Activated CD8-positive, alpha-beta memory T cell treated with anti-CD3 and anti-CD28 coated beads, Interleukin-2, amount 50 U/mL, for 4 hours (primary cell): ENCODE results near the gene TLR7.

ENCODE experiments used
- DNase-seq: peaks from one replicate; pipeline ENCODE4 v3.0.0-alpha.2; 2020

Gene TLR7

DNA sequence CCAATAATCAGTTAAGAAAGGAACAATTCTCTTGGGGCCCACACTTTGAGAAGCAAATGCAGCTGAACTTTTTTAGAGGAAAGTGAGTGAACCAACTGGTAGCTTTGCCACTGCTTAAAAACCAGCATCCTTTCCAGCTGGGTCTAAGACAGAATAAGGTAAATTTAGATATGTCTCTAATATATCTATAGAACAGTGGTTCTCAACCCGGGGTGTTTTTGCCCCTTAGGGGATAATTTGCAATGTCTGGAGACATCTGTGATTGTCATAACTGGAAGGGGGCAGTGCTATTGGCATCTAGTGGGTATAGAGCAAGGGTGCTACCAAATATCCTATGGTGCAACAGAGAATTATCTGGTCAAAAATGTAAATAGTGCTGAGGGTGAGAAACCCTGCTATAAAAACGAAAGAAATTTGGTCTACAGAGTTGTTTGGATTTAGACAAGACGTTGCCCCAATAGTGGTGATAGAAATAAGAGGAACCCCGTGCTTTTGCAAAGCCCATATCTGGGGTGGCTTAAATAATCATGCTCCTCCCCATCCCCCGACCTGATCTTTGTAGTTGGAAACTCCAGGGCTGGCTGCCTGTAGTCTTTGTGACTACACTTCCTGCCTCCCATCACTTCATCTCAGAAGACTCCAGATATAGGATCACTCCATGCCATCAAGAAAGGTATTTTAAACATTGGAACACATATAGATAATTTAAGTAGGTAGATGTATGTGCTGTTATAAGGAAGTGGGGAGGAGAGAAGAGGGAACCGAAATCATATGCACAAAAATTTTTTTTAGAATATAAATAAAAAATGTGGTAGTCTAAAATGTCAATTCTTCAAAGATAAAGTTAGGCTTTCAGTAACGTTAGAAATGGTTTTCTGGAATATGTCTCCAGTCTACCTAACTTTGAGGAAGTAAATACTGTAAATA lies at the start of gene TLR7:
TSS of gene TLR7 (plus strand) at position 622 of the 927 bp plus-strand sequence. CDS start 507 bp downstream, outside the sequence.
- DNase-seq: no peak

DNA sequence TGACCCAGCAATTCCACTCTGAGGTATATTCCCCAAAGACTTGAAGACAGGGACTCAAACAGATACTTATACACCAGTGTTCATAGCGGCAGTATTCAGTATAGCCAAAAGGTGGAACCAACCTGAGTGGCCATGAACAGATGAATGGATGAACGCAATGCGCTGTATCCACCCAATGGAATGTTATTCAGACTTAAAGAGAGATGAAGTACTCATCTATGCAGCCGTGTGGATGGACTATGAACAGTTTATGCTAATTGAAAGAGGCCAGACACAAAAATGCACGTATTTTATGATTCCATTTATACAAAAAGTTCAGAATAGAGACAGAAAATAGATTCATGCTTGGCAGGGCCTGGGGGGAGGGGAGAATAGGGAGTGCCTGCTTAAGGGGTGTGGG lies 49.3 kb upstream of the TLR7 start:
- DNase-seq: no peak

DNA sequence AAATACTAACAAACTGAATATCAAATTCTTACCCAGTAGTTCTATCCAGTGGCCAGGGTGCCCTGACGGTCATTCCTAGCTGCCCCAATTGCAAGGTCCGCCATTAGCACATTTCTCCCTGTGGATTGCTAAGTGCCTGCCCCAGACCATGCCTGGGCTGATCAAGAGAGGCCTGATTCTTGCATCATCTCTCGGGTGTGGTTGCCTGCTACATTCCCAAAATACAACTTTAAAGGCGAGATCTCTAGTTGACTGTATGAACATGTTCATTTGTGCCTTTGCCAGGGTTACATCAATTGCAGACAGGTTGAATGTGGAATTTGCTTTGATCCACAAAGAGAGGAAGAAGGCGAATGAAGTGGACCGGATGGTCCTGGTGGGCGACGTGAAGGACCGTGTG lies 47.6 kb upstream of the TLR7 start:
- DNase-seq: no peak

DNA sequence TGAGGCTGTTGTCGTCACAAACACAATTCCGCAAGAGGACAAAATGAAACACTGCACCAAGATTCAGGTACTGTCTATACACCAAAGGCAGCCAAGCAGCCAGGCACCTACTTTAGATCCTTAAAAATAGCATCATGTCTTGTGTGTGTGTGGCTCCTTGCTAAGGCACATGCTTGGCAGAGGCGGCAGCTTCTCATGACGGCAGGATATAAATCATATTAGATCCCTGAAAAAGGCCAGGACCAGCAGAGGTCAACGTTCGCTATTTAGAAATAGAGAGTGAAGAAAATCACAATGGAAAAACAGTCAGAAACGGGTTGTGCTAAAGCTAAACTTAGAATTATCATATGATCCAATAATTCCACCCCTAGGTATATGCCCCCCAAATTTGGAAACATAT lies 46.1 kb upstream of the TLR7 start:
- no peak for DNase-seq

DNA sequence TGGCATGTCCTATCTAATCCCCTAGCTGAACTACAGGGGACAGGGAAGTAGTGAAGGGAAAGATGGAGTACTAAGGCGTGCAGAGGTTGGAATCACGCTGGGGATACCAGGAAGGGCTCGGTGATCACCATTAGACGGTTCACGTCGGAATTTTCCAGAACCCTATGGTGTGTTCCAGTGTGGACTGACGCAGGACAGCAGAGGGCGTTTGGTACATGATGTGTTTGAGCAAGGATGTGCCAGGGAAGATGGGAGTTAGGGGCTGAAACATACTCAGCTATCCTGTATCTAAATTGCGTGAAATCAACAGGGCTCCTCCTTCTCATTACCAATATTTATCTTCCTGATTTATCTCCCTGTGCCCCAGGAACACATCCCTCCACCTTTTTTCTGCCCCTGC lies 41.9 kb upstream of the TLR7 start:
- no peak for DNase-seq

DNA sequence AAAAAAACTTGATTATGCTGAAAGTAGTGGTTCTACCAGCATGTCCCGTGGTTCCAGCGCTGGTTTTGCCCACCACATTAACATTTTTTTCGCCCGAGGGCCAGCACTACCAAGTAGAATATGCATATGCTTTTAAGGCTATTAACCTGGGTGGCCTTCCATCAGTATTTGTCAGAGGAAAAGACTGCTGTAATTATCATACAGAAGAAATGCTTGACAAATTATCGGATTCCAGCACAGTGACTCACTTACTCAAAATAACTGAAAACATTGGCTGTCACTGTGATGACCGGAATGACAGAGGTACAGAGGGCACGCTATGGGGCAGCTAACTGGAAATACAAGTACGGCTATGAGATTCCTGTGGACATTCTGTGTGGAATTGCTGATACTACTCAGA lies 41.1 kb upstream of the TLR7 start:
- DNase-seq: no peak

DNA sequence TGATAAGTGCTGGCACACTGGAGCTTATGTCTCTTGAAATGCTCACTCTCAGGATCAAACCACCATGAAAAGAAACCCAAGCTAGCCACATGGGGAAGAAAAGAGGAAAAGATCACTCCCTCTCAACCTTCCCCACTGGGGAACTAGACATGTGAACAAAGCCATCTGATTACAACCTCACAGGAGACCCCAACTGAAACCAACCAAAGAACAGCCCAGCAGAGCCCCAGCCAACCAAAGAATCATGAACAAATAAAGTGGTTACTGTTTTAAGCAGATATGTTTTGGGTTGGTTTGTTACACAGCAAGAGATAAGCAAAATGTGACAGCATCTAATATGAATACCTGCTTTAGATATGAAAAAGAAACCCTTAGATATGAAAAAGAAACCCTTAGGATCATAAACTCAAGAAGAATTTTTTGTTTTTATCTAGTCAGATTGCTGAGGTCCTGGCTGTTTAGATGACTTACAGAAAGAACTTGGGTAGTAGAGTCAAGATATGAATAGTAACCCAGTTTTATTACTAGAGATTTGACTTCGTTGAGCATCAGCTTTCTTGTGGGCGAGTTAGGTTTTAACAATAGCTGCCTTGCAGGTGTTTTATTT lies 23.7 kb upstream of the TLR7 start:
- no peak for DNase-seq

DNA sequence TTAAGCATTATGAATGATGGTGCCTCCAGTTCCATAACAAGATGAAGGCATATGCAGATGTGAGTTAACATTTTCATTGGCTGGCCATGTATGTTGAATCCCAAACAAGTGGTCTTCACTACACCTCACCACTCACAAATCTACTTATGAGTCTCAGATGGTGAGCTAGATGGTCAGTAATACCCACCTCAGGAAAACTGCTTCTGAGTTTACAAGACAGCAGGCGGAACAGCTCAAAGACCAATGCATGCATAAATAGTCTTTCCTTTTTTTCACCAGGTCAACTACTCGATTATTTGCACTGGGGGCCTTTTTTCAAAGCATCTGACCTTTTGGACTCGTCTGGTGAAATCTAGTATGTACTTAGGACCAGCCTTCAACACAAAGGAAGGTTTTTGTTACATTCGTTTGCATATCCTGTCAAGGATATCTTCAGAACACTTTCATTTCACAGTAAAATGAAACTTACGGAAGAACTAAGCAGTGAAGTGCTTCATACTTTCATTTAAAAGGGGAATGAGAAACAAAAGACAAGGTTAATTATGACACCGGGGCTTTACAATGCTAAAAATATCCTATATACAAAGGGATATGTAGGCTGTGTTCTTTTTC lies 23.1 kb upstream of the TLR7 start:
- no peak for DNase-seq

DNA sequence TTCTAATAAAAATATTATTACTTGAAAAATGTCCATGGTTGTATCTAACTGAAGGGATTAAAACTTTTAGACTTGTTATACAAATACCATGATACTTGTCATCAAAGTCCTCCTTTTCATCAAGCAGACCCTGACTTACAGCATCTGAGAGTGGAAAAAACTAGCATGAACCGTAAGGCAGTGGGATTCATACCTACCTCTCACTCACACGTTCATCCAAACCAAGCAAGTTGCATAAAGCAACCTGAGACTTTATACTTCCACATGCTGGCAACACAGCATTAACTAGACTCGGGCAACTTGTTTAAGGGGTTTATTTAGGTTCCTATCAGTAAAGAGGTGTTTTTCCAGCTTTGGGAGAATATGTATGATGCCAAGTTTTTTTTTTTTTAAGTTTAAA lies 22.6 kb upstream of the TLR7 start:
- DNase-seq: no peak

DNA sequence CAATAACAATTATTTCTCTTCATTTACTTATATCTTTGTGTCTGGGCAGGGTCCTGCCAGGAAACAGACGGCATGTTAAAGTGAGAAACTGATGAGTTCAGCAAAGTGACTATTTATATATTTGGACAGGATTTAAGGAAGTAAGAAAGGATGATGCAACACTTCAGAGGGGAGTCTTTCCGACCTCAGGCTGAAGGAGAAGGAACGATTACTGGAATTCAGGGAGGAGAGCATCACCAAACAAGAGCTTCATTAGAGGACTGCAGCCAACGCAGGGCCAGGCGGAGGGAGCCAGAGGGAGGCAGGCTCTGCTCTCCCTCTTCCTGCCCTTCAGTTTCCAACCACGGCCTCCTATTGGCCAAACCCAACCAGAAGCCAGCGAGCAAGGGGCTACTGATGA lies 1.5 kb upstream of the TLR7 start:
- DNase-seq: no peak

DNA sequence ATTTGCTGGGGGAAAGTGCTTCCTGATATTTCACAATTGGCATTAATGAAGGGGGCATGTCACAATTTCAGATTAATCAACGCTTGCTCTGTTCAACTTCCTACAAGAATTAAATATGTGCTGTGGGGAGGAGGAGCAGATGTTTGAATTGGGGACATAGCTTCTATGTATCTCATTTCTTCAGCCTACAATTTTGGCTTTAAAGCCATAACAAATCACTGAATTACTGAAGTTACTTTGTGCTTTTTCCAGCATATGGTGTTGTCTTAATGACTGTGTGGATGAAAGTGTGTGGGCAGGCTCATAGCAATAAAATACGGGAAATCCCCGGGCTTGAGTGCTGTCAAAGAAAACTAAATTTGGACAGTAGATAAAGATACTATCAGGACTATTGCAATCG lies 813 bp downstream of the TLR7 start:
- no peak for DNase-seq

DNA sequence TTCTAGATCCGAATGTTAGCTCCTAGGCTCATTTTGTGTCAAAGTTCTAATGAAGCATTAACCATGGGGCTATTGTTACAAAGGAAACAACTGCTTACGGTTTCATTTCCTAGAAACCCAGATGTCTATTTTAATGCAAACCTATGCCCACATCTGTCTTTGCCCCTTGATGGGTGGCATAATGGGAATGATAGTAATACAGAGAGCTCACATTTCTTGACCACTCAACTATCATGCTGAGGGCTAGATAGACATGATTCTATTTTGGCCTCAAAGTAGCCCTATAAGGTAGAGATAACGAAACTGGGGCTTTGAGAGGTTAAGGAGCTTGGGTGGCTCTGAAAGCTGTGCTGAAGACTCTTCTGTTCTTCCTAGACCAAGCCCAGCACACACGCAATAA lies 1.9 kb downstream of the TLR7 start:
- DNase-seq: no peak

DNA sequence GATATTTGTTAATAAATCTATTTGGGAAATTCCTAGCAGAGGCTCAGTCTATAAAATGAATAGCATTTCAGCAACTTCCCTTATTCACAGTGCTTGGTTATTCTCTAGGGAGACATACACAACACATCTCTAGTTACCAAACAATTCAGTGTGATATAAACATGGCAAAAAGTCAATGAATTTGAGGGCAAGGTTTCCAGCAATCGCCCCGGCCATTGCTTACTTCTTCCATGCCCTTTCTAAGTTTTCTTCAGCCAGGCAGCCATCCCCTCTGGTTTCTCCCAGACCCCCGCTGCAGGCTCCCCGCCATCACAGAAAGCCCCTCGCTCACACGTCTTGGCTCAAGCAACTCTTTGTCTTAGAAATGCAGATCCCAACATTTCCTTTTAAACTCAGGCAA lies 4.4 kb downstream of the TLR7 start:
- no peak for DNase-seq

DNA sequence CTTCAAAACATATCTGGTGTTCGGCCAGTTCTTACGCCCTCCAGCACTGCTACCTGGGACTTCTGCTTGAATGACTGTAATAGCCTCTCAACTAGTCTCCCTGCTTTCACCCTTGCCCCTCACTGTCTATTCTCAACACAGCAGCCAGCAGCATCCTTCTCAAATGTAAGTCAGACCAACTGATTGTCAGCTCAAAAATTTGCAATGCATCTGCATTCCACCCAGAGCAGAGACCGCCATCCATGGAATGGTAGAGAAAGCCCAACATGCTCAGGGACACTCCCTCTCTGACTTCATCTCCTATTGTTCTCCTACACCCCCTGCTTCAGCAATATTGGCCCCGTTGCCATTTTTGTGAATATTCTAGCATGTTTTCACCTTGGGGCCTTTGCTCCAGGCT lies 5.9 kb downstream of the TLR7 start:
- no peak for DNase-seq

DNA sequence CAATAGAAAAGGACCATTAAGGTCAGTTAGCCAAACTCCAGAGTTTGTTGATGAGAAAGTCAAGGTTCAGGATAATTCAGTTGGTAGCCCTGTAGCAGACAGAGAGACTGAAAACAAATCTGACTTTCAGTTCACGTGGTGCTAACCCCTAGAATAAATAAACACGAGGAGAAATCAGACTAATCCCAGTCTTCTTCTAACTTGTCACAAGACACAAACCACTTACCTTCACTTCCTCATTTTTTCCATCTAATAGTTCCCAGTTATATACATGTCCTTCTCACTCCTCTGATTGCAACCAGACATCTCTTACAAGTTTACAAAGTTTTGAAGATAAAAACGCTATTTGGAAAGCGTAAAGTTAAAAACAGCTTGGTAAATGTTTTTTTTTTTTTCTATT lies 7.7 kb downstream of the TLR7 start:
- no peak for DNase-seq

DNA sequence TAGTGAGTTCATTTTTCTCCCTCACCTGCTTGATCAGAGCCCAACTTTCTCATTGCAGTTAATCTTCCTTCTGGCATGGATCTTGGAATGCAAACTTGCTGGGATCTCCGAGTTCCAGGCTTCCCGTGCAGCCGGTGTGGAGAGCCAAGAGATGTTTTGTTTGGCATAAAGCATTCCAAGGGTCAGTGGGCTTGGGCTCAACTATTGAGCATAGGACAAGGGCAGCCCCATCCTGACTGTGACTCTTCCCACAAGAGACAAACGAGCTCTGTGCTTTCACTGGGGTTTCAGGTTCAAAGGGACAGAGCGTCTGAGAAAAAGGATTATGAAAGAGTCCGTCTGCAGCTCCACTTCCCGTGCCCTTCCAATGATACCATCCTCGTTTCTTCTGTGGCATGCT lies 10.5 kb downstream of the TLR7 start:
- DNase-seq: no peak

DNA sequence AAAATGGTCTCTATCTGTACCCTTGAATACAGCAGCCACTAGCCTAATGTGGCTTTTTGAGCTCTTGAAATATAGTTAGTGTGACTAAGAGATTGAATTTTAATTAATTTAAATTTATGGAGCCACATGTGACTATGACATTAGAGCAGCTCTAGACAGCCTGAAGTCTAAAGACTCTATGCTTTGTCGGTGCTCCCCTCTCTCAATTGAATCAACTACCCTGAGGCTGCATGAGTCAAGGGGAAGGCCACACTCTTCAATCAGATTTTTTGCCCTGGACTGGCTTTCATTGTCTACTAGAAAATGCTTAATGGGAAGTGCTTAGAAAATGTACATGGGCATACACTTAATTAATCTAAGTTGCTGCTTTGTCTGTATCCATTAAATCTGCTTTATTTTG lies 11.7 kb downstream of the TLR7 start:
- no peak for DNase-seq

DNA sequence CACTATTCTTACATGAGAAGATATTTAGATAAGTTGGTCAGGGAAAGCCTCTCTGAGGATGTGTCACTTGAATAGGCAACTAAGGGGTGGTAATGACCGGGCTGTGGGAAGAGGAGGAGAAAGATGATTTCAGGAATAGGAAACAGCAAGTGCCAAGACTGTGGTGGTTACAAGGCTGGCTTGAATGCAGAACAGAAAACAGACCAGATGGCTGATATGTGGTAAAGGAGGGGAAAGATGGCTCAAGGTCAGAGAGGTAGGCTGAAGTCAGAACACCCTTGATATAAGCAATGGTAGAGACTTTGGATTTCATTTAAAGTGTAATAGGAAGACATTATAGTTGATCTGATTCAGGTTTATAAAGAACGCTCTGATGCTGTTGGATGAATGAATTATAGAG lies 15.0 kb downstream of the TLR7 start:
- no peak for DNase-seq

DNA sequence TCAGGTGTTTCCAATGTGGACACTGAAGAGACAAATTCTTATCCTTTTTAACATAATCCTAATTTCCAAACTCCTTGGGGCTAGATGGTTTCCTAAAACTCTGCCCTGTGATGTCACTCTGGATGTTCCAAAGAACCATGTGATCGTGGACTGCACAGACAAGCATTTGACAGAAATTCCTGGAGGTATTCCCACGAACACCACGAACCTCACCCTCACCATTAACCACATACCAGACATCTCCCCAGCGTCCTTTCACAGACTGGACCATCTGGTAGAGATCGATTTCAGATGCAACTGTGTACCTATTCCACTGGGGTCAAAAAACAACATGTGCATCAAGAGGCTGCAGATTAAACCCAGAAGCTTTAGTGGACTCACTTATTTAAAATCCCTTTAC lies 18.6 kb downstream of the TLR7 start:
- no peak for DNase-seq

DNA sequence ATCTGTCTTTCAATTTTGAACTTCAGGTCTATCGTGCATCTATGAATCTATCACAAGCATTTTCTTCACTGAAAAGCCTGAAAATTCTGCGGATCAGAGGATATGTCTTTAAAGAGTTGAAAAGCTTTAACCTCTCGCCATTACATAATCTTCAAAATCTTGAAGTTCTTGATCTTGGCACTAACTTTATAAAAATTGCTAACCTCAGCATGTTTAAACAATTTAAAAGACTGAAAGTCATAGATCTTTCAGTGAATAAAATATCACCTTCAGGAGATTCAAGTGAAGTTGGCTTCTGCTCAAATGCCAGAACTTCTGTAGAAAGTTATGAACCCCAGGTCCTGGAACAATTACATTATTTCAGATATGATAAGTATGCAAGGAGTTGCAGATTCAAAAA lies 19.7 kb downstream of the TLR7 start:
- no peak for DNase-seq

DNA sequence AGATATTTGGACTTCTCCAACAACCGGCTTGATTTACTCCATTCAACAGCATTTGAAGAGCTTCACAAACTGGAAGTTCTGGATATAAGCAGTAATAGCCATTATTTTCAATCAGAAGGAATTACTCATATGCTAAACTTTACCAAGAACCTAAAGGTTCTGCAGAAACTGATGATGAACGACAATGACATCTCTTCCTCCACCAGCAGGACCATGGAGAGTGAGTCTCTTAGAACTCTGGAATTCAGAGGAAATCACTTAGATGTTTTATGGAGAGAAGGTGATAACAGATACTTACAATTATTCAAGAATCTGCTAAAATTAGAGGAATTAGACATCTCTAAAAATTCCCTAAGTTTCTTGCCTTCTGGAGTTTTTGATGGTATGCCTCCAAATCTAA lies 20.3 kb downstream of the TLR7 start:
- no peak for DNase-seq

DNA sequence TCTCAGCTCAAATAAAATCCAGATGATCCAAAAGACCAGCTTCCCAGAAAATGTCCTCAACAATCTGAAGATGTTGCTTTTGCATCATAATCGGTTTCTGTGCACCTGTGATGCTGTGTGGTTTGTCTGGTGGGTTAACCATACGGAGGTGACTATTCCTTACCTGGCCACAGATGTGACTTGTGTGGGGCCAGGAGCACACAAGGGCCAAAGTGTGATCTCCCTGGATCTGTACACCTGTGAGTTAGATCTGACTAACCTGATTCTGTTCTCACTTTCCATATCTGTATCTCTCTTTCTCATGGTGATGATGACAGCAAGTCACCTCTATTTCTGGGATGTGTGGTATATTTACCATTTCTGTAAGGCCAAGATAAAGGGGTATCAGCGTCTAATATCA lies 20.9 kb downstream of the TLR7 start:
- DNase-seq: no peak

DNA sequence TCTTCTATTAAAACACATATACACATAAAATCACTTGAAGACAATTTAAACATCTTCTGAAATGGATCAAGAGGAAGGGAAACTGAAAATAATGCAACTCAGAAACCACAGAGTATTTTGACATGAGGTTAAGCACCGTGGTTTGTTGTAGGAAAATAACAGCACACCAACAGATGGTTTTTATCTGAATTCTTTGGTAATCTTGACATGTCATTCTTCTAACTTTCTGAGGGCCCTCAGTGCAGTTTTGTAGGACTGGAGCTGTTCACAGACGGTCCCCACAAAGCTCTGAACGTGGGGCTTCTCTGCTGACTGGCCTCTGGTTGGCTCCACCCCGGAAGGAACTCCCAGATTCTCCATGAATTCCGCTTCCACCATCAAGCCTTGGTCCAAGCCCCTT lies 23.6 kb downstream of the TLR7 start:
- no peak for DNase-seq

DNA sequence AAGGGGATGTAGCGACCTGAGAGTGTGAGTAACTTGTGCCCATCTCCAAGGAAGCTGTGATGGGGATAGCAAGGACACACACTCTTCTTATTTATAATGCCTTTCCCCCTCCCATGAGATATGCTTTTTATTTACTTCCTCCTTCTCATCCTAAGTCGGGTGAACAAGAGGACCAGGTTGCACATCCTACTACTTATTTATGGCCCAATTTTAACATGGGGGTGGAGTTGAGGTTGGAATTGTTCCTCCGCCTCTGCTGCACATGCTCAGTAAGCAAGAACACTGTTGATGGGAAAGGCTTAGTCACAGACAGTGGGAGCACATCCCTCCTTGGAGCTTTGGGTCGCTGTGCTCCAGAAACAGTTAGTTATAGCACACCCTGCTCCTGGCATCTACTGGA lies 24.3 kb downstream of the TLR7 start:
- no peak for DNase-seq
